ENCODE data around the gene HECW1. TPM values are rescaled to one million over a fixed set of nuclear protein-coding genes. Genes with fewer than 3 reads are reported as not detected.

HECW1 gene
- total RNA-seq, 1 donor = under 0.01 TPM

DNA sequence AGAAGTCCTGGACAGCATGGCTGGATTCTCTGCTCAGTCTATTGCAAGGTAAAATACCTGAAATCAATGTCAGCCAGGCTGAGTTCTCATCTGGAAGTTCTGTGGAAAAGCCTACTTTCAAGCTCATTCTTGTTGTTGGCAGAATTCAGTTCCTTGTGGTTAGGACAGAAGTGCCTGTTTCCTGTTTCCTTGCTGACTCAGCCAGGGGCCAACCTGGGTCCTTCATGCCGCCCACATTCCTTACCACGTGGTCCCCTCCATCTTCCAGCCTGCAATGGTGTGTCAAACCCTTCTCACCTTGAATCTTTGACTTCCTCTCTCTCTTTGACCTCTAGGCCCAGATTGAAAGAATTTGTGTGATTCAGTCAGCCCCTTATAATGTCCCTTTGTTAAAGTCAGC lies 273.4 kb downstream of the HECW1 start:
- H3K27me3 ChIP-seq (ENCODE audit: insufficient read depth, low read length) = no peaks in the 10 kb centered on the region

DNA sequence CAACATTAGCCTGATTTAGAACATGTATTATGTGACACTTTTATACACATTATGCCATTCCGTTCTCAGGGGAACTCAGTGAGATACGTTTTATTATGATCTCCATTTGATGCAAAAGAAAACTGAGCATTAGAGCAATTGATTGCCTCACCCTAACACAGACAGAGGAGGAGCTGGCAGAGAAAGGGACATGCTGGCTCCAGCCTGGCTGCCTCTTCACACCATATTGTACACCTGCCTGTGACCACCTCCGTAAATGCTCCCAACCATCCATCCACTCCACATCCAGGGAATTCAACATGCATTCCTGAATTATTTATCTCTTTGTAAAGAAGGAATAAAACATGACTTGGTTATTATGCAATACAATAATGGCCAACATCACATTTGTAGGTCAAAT lies 275.5 kb downstream of the HECW1 start:
- H3K27me3 ChIP-seq (ENCODE audit: insufficient read depth, low read length) = no peaks in the 10 kb centered on the region
- H3K4me3 ChIP-seq (ENCODE audit: low read length) = no peak overlapping the region
- H3K9me3 ChIP-seq (ENCODE audit: low read depth, low read length) = no peaks in the 10 kb centered on the region
- H3K4me1 ChIP-seq (ENCODE audit: insufficient read depth, low read length) = no peaks in the 10 kb centered on the region

More for the DNA sequence above, 273.4 kb downstream of the HECW1 start:
- no peaks in the 10 kb centered on the region for H3K4me1 ChIP-seq (ENCODE audit: insufficient read depth, low read length)
- no peaks in the 10 kb centered on the region for H3K9me3 ChIP-seq (ENCODE audit: low read depth, low read length)
- H3K4me3 ChIP-seq (ENCODE audit: low read length) = no peak overlapping the region

DNA sequence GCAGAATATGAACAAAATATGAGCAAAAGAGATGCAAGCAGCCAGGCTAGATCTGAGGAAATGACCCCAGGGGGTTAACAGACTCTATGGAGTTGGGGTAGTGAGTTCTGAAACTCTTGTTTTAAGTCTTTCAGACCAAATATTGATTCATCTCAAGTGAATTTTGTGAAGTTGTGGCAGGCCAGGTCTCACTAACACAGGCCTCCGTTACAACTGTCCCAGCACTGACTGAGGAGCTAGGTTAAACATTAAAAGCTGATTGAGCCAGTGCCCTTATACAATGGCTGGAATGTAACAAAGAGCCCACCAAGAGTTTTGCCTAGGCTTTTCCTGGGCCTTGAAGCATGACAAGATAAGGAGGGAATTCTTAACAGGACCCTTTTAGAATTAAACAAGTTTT lies 278.1 kb downstream of the HECW1 start:
- Histone ChIP-seq H3K4me3 (ENCODE audit: low read length) (no peak overlapping the region), H3K27me3 (ENCODE audit: insufficient read depth, low read length) (no peaks in the 10 kb centered on the region), H3K4me1 (ENCODE audit: insufficient read depth, low read length) (no peaks in the 10 kb centered on the region)

DNA sequence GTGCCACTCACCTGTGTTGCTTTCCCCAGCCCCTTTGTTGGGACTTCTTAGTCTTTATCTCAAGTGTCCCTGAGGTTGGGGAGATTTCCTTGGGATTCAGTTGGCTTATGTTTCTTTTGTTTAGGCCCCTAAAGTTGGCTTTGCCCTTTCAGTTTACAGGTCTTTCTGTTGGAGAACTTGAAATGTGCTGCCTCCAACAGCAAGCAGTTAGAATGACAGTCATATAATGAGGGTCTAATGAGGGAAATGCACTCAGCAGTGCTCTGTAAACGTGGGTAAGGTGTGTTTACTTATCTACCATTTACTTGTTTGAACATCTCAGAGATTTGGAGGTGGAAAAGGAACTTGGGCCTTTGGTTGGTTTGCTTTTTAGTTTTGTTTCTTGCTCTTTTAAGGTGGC lies 279.1 kb downstream of the HECW1 start:
- no peaks in the 10 kb centered on the region for H3K9me3 ChIP-seq (ENCODE audit: low read depth, low read length)
- no peaks in the 10 kb centered on the region for H3K27me3 ChIP-seq (ENCODE audit: insufficient read depth, low read length)
- no peak overlapping the region for H3K4me3 ChIP-seq (ENCODE audit: low read length)
- H3K4me1 ChIP-seq (ENCODE audit: insufficient read depth, low read length) = no peaks in the 10 kb centered on the region

More for the DNA sequence above, 278.1 kb downstream of the HECW1 start:
- no peaks in the 10 kb centered on the region for H3K9me3 ChIP-seq (ENCODE audit: low read depth, low read length)

DNA sequence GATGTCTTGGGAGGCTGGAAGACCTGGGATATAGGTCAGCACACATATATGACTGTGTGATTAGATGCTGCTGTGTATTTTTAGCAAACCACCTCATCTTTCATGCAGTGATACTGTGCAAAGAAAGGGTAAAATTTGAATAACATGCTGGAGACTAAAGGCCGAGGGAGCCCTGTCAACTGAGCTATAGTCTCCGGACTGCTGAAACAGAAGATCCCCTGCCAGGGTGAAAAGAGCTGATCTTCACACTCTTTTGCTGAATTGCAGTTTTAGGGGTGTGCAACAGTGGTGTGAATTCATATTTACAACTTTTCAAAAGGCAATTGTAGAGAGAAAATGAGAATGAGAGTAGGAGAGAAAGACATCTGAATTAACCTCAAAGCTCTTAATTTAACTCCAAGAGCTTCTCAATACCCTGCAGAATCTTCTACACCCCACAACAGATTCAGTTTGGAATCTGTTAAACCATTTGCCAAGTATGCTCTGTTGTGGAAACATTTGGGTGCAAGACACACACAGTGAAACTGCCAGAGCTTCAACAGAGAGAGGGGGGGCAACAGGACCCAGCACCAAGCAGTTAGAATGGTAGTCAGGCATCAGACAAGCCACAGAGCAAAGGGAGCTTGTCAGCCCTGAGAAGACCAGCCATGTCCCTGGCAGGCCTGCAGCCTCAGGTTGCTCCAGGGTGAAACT lies 280.3 kb downstream of the HECW1 start:
- Histone ChIP-seq H3K27me3 (ENCODE audit: insufficient read depth, low read length) (no peaks in the 10 kb centered on the region), H3K9me3 (ENCODE audit: low read depth, low read length) (no peaks in the 10 kb centered on the region), H3K4me1 (ENCODE audit: insufficient read depth, low read length) (no peaks in the 10 kb centered on the region), H3K4me3 (ENCODE audit: low read length) (no peak overlapping the region)

DNA sequence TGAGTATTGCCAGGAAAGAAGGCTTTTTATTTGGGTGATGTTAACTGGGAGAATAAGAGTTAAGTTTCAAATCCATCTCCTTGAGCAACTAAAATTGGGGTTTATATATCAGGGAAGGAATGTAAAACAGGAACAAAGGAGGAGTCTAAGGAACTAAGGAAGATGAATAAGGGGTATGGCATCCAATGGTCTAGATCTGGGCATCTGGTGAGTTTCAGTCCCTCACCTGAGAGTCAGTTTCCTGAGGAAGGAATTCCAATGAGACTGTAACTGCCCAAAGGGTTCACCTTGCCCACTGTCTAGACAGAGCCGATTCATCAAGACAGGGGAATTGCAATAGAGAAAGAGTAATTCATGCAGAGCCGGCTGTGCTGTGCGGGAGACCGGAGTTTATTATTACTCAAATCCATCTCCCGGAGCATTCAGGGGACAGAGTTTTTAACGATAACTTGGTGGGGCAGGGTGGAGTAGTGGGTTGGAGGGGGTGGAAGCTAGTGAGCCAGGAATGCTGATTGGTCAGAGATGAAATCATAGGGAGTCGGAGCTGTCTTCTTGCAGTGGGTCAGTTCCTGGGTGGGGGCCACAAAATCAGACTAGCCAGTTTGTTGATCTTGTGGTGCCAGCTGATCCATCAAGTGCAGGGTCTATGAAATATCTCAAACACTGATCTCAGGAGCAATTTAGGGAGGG lies 282.1 kb downstream of the HECW1 start:
- H3K4me3 ChIP-seq (ENCODE audit: low read length) = no peak overlapping the region
- H3K27me3 ChIP-seq (ENCODE audit: insufficient read depth, low read length) = no peaks in the 10 kb centered on the region
- no peaks in the 10 kb centered on the region for H3K9me3 ChIP-seq (ENCODE audit: low read depth, low read length)
- H3K4me1 ChIP-seq (ENCODE audit: insufficient read depth, low read length) = no peaks in the 10 kb centered on the region

DNA sequence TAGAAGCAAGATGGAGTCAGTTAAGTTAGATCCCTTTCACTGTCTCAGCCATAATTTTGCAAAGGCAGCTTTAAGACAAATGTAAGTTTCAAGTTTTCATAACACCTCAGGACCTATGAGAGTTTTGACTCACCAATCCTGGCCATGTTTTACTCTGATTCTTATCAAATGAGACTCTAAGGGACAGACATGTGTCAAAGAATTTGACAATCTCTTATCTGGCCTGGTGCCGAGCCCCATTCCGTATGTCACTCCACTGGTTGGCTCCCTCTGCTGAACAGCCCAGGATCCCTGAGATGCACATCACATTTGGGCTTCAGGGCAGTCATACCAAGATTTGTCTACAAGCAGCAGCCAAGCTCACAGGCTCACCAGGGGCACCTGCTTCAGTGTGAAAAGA lies 282.9 kb downstream of the HECW1 start:
- Histone ChIP-seq H3K4me1 (ENCODE audit: insufficient read depth, low read length) (no peaks in the 10 kb centered on the region), H3K4me3 (ENCODE audit: low read length) (no peak overlapping the region), H3K27me3 (ENCODE audit: insufficient read depth, low read length) (no peaks in the 10 kb centered on the region), H3K9me3 (ENCODE audit: low read depth, low read length) (no peaks in the 10 kb centered on the region)

DNA sequence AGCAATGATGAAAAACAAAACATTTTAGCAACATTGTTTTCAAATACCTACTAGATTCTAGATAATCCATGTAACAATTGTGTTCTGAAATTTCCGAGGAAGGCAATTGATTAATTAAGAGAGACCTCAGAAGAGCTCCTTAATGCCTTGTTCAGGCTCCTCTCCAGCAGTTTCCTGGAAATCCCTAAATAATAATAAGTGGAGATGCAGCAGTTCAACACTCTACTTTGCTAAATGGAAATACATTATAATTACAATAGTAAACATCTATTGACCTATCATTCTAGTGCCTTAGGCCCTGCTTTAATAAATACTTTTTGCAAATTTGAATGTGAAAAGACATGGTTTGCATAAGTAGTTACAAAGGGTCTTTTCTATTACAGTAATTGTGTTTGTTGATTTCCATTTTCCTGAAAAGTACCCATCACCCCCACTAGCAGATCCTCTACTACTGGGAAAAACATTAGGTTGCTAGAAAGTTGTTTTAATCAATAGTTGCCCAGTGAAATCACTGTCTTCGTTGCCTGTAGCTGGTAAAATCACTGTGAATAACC lies 283.8 kb downstream of the HECW1 start:
- H3K4me1 ChIP-seq (ENCODE audit: insufficient read depth, low read length) = no peaks in the 10 kb centered on the region
- no peak overlapping the region for H3K4me3 ChIP-seq (ENCODE audit: low read length)
- no peaks in the 10 kb centered on the region for H3K27me3 ChIP-seq (ENCODE audit: insufficient read depth, low read length)
- H3K9me3 ChIP-seq (ENCODE audit: low read depth, low read length) = no peaks in the 10 kb centered on the region

DNA sequence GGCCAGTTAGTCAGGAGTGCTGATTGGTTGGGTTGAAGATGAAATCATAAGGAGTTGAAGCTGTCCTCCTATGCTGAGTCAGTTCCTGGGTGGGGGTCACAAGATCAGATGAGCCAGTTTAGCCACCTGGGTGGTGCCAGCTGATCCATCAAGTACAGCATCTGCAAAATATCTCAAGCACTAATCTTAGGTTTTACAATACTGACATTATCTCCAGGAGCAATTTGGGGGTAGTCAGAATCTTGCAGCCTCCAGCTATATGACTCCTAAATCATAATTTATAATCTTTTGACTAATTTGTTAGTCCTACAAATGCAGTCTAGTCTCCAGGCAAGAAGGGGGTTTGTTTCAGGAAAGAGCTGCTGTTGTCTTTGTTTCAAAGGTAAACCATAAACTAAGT lies 286.4 kb downstream of the HECW1 start:
- Histone ChIP-seq H3K27me3 (ENCODE audit: insufficient read depth, low read length) (no peaks in the 10 kb centered on the region), H3K4me3 (ENCODE audit: low read length) (no peak overlapping the region), H3K4me1 (ENCODE audit: insufficient read depth, low read length) (no peaks in the 10 kb centered on the region), H3K9me3 (ENCODE audit: low read depth, low read length) (no peaks in the 10 kb centered on the region)

DNA sequence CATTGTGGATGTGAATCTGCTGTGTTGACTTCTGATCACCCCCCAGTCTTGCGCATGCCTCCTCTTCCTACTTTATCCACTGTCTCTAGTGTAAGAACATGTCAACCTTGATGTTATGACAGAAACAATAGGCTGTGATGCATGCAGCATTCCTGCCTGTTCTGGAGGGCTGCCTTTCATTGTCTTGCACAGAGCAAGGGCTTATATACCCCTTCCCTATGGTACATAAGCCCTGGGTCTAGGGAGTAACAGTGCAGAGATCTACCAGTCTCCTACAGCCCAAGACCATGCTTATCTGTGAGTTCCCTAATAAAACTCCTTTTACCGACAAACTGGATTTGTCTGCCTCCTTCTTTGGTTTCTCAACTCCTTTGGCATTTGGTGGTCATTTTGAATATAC lies 293.5 kb downstream of the HECW1 start:
- Histone ChIP-seq H3K4me1 (ENCODE audit: insufficient read depth, low read length) (no peaks in the 10 kb centered on the region), H3K9me3 (ENCODE audit: low read depth, low read length) (no peaks in the 10 kb centered on the region), H3K27me3 (ENCODE audit: insufficient read depth, low read length) (no peaks in the 10 kb centered on the region), H3K4me3 (ENCODE audit: low read length) (no peak overlapping the region)

DNA sequence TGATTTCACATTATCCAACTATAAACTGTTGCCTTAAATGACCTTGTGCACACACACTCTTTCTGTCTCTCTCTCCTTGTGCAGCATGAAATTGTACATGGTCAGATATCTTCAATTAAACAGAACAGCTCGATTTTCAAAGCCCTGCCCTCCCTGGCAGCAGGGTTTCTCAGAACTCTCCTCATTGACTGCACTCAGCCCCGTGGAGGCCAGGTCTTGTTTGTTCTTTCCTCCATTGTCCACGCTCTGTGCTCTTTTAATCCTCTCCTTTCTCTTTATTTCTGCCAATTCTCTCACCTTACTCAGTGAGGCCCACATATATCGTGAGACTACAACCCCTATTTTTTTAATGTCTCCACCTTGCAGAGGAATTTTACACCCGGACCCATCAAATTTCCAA lies 294.5 kb downstream of the HECW1 start:
- Histone ChIP-seq H3K4me3 (ENCODE audit: low read length) (no peak overlapping the region), H3K27me3 (ENCODE audit: insufficient read depth, low read length) (no peaks in the 10 kb centered on the region), H3K9me3 (ENCODE audit: low read depth, low read length) (no peaks in the 10 kb centered on the region), H3K4me1 (ENCODE audit: insufficient read depth, low read length) (no peaks in the 10 kb centered on the region)

DNA sequence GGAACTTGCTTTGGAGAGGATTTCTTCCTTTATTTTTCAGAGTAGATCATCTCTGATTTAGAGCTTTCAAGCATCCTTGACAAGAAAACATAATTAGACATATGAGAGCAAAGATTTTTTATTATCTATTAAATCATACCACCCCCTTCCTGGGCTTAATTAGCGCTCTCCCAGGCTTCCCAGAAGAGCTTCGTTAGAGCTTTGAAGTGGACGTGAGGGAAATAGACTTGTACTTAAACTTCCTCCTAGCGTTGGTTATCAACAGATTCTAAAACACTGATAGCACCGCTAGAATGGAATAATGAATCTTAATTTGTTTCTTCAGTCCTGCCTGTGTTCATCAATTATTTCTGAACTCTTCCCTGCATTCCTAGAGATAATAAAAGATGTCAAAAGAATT lies 296.5 kb downstream of the HECW1 start:
- H3K4me3 ChIP-seq (ENCODE audit: low read length) = no peak overlapping the region
- H3K4me1 ChIP-seq (ENCODE audit: insufficient read depth, low read length) = no peaks in the 10 kb centered on the region
- H3K27me3 ChIP-seq (ENCODE audit: insufficient read depth, low read length) = no peaks in the 10 kb centered on the region
- no peaks in the 10 kb centered on the region for H3K9me3 ChIP-seq (ENCODE audit: low read depth, low read length)

DNA sequence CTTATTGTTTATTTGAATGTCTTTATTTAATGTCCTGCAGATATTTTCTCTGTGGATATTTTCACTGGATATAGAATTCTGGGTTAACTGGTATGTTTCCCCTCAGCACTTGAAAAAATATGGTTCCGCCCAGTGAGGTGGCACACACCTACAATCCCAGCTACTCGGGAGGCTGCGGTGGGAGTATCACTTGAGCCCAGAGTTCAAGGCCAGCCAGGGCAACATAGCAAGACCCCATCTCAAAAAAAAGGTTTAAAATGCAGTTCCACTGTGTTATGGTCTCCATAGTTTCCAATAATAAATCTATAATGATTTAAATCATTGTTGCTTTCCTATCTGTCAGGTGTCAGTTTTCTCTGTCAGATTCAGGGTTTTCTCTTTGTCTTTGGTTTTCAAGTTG lies 305.0 kb downstream of the HECW1 start:
- Histone ChIP-seq H3K9me3 (ENCODE audit: low read depth, low read length) (no peaks in the 10 kb centered on the region), H3K27me3 (ENCODE audit: insufficient read depth, low read length) (peaks cover 4% of the 10 kb centered on the region), H3K4me1 (ENCODE audit: insufficient read depth, low read length) (no peaks in the 10 kb centered on the region), H3K4me3 (ENCODE audit: low read length) (no peak overlapping the region)

DNA sequence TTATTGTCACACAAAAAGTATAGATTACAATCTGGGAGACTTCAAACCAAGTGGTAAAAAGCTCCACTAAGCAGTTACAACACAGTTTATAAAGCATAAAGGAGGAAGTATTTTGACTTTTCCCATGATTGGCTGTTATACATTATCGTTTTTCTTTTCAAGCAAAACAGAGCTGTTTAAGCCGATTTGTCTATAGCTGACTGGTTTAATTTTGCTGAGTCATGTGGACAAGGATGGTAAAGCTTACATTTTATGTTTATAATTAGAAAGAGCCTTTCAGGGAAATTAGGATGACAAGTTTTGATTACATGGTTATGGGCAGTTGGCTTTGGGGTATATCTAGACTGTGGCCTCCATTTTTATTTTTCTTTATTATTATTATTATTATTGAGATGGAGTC lies 318.0 kb downstream of the HECW1 start:
- no peaks in the 10 kb centered on the region for H3K4me1 ChIP-seq (ENCODE audit: insufficient read depth, low read length)
- no peak overlapping the region for H3K4me3 ChIP-seq (ENCODE audit: low read length)
- H3K9me3 ChIP-seq (ENCODE audit: low read depth, low read length) = no peaks in the 10 kb centered on the region
- H3K27me3 ChIP-seq (ENCODE audit: insufficient read depth, low read length) = no peaks in the 10 kb centered on the region

DNA sequence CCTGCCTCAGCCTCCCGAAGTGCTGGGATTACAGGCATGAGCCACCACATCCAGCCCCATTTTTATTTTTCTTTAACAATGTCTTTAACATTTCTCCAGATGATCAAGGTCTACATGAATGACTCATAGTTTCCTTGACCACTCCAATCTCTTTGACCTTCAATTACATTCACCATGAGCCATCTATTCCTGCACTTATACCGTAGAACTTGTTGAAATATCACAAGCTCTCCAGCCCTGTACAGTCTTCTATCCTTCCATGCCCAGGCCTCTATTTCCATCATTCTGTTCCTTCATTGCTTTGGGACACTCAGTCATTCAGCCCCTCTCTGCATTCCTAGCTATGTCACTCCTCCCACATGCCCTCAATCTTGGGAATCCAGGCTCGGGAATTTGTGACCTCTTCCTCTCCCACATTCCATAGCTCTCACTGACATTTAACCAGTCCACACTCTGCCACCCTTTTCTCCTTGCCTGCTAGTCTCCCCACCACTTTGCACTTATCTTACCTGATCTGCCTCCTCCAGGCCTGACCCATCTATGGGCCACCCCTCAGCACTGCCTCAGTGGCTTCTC lies 318.7 kb downstream of the HECW1 start:
- H3K27me3 ChIP-seq (ENCODE audit: insufficient read depth, low read length) = no peaks in the 10 kb centered on the region
- H3K9me3 ChIP-seq (ENCODE audit: low read depth, low read length) = no peaks in the 10 kb centered on the region
- H3K4me3 ChIP-seq (ENCODE audit: low read length) = no peak overlapping the region
- no peaks in the 10 kb centered on the region for H3K4me1 ChIP-seq (ENCODE audit: insufficient read depth, low read length)
